RPMI8226 (cell line): ENCODE data around the gene WWTR1.

ENCODE experiments used
- DNase-seq: peaks from one replicate; pipeline ENCODE4 v3.0.0-alpha.2; 2015

WWTR1 gene

GRCh38 chr3:149589332-149589731, 68.5 kb downstream of the WWTR1 start:
- DNase-seq, result no peak

GRCh38 chr3:149588909-149589308, 68.9 kb downstream of the WWTR1 start:
- no peak for DNase-seq

- DNase-seq, result no peak
Observed at GRCh38 chr3:149587383-149587782, 70.4 kb downstream of the WWTR1 start.

- DNase-seq, result no peak
Observed at GRCh38 chr3:149586871-149587270, 71.0 kb downstream of the WWTR1 start.

- DNase-seq, result peak; percentile 62
Observed at GRCh38 chr3:149585401-149585726, 72.5 kb downstream of the WWTR1 start.

GRCh38 chr3:149583921-149584635, 73.7 kb downstream of the WWTR1 start:
- no peak for DNase-seq

GRCh38 chr3:149582395-149582794, 75.4 kb downstream of the WWTR1 start:
- DNase-seq, result no peak

- peak; percentile 62 for DNase-seq
Observed at GRCh38 chr3:149581681-149582370, 76.0 kb downstream of the WWTR1 start.

- DNase-seq, result no peak
Observed at GRCh38 chr3:149581248-149581647, 76.6 kb downstream of the WWTR1 start.

GRCh38 chr3:149579838-149580542, 77.8 kb downstream of the WWTR1 start:
- no peak for DNase-seq

- no peak for DNase-seq
Observed at GRCh38 chr3:149579161-149579560, 78.7 kb downstream of the WWTR1 start.

GRCh38 chr3:149577801-149578200, 80.0 kb downstream of the WWTR1 start:
- no peak for DNase-seq

- no peak for DNase-seq
Observed at GRCh38 chr3:149575961-149576564, 81.8 kb downstream of the WWTR1 start.

- no peak for DNase-seq
Observed at GRCh38 chr3:149575213-149575960, 82.4 kb downstream of the WWTR1 start.

GRCh38 chr3:149572796-149573414, 84.9 kb downstream of the WWTR1 start:
- no peak for DNase-seq

GRCh38 chr3:149571381-149571780, 86.4 kb downstream of the WWTR1 start:
- no peak for DNase-seq

GRCh38 chr3:149570016-149570415, 87.8 kb downstream of the WWTR1 start:
- no peak for DNase-seq

GRCh38 chr3:149567381-149567780, 90.4 kb downstream of the WWTR1 start:
- DNase-seq, result no peak

GRCh38 chr3:149566292-149566975, 91.4 kb downstream of the WWTR1 start:
- DNase-seq, result no peak

GRCh38 chr3:149564079-149564478, 93.7 kb downstream of the WWTR1 start:
- no peak for DNase-seq

GRCh38 chr3:149563114-149563513, 94.7 kb downstream of the WWTR1 start:
- no peak for DNase-seq

- DNase-seq, result no peak
Observed at GRCh38 chr3:149560617-149561016, 97.2 kb downstream of the WWTR1 start.
